ENCODE data around the gene SLIT3. TPM values are rescaled to one million over a fixed set of nuclear protein-coding genes. Genes with fewer than 3 reads are reported as not detected.

Gene SLIT3
- total and polyA plus RNA-seq, 2 experiments from 2014 or later = 0.59 to 0.71 TPM

DNA sequence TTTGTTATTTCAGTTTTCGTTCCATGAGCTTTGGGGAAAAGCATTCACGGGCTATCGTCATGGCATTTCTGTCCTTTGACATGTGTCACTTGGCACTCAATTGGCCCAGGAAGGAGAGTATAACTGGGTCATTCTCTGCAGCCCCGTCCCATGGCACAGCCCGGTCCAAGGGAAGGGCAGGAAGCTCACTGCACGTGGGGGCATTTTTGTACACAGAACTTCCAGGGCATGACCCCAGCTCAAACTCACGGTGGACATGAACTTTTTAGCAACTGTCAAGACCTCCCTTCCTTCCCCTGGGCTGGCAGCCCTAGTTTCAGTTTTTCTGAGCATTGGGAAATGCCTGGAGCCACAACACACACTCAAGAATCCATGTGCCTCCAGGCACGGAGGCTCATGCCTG is 560.1 kb downstream of the SLIT3 start:
- no peaks in the 10 kb centered on the region for H3F3A ChIP-seq (replicated peaks; ENCODE audit: low read depth)
- H3K4me2 ChIP-seq = no peak overlapping the region
- no peaks in the 10 kb centered on the region; the same call in 2 of the 3 replicates for H3K4me1 Mint-ChIP-seq
- no peak overlapping the region for H3K4me3 ChIP-seq
- no peak overlapping the region for H3K27ac Mint-ChIP-seq
- no peaks in the 10 kb centered on the region for H3K4me1 ChIP-seq (ENCODE audit: insufficient read depth)
- no peak overlapping the region for H3K4me3 Mint-ChIP-seq
- H2AFZ ChIP-seq = no peak overlapping the region
- H3K9me3 Mint-ChIP-seq = no peaks in the 10 kb centered on the region
- no peaks in the 10 kb centered on the region for H3K79me2 ChIP-seq (replicated peaks; ENCODE audit: insufficient read depth)
- H3K9me2 ChIP-seq (ENCODE audit: insufficient read depth) = peaks cover 8% of the 10 kb centered on the region; the same call in 1 of the 2 replicates
- DNase-seq (ENCODE audit: low spot score) = no peak
- no peaks in the 10 kb centered on the region for H3K27me3 ChIP-seq (ENCODE audit: insufficient read depth)
- TF ChIP-seq POLR2AphosphoS5 (IDR thresholded peaks at IDR 0.05; ENCODE audit: low read depth) = no peak
- TF ChIP-seq EZH2 (IDR thresholded peaks at IDR 0.05; ENCODE audit: low read depth, unreplicated experiment) = no peak
- no peak for TF ChIP-seq ZNF114 (CRISPR knock-in tag; IDR thresholded peaks at IDR 0.05)
- TF ChIP-seq, protein P1, sequence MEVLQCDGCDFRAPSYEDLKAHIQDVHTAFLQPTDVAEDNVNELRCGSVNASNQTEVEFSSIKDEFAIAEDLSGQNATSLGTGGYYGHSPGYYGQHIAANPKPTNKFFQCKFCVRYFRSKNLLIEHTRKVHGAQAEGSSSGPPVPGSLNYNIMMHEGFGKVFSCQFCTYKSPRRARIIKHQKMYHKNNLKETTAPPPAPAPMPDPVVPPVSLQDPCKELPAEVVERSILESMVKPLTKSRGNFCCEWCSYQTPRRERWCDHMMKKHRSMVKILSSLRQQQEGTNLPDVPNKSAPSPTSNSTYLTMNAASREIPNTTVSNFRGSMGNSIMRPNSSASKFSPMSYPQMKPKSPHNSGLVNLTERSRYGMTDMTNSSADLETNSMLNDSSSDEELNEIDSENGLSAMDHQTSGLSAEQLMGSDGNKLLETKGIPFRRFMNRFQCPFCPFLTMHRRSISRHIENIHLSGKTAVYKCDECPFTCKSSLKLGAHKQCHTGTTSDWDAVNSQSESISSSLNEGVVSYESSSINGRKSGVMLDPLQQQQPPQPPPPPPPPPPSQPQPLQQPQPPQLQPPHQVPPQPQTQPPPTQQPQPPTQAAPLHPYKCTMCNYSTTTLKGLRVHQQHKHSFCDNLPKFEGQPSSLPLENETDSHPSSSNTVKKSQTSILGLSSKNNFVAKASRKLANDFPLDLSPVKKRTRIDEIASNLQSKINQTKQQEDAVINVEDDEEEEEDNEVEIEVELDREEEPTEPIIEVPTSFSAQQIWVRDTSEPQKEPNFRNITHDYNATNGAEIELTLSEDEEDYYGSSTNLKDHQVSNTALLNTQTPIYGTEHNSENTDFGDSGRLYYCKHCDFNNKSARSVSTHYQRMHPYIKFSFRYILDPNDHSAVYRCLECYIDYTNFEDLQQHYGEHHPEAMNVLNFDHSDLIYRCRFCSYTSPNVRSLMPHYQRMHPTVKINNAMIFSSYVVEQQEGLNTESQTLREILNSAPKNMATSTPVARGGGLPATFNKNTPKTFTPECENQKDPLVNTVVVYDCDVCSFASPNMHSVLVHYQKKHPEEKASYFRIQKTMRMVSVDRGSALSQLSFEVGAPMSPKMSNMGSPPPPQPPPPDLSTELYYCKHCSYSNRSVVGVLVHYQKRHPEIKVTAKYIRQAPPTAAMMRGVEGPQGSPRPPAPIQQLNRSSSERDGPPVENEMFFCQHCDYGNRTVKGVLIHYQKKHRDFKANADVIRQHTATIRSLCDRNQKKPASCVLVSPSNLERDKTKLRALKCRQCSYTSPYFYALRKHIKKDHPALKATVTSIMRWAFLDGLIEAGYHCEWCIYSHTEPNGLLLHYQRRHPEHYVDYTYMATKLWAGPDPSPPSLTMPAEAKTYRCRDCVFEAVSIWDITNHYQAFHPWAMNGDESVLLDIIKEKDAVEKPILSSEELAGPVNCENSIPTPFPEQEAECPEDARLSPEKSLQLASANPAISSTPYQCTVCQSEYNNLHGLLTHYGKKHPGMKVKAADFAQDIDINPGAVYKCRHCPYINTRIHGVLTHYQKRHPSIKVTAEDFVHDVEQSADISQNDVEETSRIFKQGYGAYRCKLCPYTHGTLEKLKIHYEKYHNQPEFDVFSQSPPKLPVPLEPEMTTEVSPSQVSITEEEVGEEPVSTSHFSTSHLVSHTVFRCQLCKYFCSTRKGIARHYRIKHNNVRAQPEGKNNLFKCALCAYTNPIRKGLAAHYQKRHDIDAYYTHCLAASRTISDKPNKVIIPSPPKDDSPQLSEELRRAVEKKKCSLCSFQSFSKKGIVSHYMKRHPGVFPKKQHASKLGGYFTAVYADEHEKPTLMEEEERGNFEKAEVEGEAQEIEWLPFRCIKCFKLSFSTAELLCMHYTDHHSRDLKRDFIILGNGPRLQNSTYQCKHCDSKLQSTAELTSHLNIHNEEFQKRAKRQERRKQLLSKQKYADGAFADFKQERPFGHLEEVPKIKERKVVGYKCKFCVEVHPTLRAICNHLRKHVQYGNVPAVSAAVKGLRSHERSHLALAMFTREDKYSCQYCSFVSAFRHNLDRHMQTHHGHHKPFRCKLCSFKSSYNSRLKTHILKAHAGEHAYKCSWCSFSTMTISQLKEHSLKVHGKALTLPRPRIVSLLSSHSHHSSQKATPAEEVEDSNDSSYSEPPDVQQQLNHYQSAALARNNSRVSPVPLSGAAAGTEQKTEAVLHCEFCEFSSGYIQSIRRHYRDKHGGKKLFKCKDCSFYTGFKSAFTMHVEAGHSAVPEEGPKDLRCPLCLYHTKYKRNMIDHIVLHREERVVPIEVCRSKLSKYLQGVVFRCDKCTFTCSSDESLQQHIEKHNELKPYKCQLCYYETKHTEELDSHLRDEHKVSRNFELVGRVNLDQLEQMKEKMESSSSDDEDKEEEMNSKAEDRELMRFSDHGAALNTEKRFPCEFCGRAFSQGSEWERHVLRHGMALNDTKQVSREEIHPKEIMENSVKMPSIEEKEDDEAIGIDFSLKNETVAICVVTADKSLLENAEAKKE (CRISPR knock-in tag; IDR thresholded peaks at IDR 0.05) = no peak
- H3K36me3 Mint-ChIP-seq (ENCODE audit: low read depth) = no peaks in the 10 kb centered on the region
- no peak for ATAC-seq
- no peaks in the 10 kb centered on the region for H3K36me3 ChIP-seq (ENCODE audit: insufficient read depth)
- H4K20me1 ChIP-seq (replicated peaks; ENCODE audit: insufficient read depth) = no peaks in the 10 kb centered on the region
- no peaks in the 10 kb centered on the region for H3K27me3 Mint-ChIP-seq (ENCODE audit: insufficient read depth, low read depth, poor library complexity)
- no peak overlapping the region for H3K27ac ChIP-seq (ENCODE audit: low read depth)

DNA sequence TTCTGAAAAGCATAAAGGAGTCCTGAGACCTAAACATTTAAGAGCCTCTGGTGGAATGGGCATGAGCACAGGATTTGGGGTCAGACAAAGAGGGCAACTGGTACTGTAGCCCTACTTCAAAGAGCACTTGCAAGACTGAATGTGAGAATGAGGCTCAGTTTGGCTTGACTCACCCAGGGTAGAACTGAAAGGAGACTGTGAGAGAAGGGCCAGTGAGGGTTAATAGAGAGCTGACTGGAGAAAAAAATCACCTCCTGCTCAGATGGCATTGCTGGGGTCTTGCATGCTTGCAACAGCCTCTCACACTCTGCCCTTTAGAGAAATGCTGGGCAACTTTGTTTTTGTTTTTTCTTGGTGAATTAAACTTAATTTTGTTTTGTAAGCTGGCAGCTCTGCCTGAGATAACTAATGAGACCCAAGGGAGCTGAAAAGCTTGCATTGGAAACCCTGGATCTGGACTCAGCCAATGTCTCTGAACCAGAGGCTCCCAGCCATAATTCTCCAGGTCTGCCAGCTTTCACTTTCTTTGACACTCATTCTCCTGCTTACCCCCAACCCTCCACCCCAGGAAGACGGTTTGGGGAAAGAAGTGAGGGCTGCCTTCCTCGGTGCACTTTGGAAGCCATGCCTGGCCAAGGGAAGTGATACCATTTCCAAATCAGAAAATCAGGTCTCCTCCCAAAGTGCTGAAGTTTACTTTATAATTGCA is 560.7 kb downstream of the SLIT3 start:
- DNase-seq (ENCODE audit: low spot score) = no peak
- TF ChIP-seq ZNF114 (CRISPR knock-in tag; IDR thresholded peaks at IDR 0.05) (no peak), ZNF331 (CRISPR knock-in tag; IDR thresholded peaks at IDR 0.05; ENCODE audit: low read depth) (no peak)
- TF ChIP-seq, protein P2, sequence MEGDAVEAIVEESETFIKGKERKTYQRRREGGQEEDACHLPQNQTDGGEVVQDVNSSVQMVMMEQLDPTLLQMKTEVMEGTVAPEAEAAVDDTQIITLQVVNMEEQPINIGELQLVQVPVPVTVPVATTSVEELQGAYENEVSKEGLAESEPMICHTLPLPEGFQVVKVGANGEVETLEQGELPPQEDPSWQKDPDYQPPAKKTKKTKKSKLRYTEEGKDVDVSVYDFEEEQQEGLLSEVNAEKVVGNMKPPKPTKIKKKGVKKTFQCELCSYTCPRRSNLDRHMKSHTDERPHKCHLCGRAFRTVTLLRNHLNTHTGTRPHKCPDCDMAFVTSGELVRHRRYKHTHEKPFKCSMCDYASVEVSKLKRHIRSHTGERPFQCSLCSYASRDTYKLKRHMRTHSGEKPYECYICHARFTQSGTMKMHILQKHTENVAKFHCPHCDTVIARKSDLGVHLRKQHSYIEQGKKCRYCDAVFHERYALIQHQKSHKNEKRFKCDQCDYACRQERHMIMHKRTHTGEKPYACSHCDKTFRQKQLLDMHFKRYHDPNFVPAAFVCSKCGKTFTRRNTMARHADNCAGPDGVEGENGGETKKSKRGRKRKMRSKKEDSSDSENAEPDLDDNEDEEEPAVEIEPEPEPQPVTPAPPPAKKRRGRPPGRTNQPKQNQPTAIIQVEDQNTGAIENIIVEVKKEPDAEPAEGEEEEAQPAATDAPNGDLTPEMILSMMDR (conservative IDR thresholded peaks at IDR 0.05; ENCODE audit: low read depth in 2 of 2) = no peak
- TF ChIP-seq, protein P3, sequence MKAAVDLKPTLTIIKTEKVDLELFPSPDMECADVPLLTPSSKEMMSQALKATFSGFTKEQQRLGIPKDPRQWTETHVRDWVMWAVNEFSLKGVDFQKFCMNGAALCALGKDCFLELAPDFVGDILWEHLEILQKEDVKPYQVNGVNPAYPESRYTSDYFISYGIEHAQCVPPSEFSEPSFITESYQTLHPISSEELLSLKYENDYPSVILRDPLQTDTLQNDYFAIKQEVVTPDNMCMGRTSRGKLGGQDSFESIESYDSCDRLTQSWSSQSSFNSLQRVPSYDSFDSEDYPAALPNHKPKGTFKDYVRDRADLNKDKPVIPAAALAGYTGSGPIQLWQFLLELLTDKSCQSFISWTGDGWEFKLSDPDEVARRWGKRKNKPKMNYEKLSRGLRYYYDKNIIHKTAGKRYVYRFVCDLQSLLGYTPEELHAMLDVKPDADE (IDR thresholded peaks at IDR 0.05) = no peak
- TF ChIP-seq, protein P4, sequence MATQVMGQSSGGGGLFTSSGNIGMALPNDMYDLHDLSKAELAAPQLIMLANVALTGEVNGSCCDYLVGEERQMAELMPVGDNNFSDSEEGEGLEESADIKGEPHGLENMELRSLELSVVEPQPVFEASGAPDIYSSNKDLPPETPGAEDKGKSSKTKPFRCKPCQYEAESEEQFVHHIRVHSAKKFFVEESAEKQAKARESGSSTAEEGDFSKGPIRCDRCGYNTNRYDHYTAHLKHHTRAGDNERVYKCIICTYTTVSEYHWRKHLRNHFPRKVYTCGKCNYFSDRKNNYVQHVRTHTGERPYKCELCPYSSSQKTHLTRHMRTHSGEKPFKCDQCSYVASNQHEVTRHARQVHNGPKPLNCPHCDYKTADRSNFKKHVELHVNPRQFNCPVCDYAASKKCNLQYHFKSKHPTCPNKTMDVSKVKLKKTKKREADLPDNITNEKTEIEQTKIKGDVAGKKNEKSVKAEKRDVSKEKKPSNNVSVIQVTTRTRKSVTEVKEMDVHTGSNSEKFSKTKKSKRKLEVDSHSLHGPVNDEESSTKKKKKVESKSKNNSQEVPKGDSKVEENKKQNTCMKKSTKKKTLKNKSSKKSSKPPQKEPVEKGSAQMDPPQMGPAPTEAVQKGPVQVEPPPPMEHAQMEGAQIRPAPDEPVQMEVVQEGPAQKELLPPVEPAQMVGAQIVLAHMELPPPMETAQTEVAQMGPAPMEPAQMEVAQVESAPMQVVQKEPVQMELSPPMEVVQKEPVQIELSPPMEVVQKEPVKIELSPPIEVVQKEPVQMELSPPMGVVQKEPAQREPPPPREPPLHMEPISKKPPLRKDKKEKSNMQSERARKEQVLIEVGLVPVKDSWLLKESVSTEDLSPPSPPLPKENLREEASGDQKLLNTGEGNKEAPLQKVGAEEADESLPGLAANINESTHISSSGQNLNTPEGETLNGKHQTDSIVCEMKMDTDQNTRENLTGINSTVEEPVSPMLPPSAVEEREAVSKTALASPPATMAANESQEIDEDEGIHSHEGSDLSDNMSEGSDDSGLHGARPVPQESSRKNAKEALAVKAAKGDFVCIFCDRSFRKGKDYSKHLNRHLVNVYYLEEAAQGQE (IDR thresholded peaks at IDR 0.05; ENCODE audit: unreplicated experiment) = no peak
- Histone ChIP-seq H3K4me2 (no peak overlapping the region), H3F3A (replicated peaks; ENCODE audit: low read depth) (no peaks in the 10 kb centered on the region), H3K36me3 (ENCODE audit: insufficient read depth) (no peaks in the 10 kb centered on the region), H3K4me3 (no peak overlapping the region), H4K20me1 (replicated peaks; ENCODE audit: insufficient read depth) (no peaks in the 10 kb centered on the region), H3K79me2 (replicated peaks; ENCODE audit: insufficient read depth) (no peaks in the 10 kb centered on the region), H3K9me2 (ENCODE audit: insufficient read depth) (peaks cover 7% of the 10 kb centered on the region; the same call in 1 of the 2 replicates), H3K27ac (ENCODE audit: low read depth) (no peak overlapping the region), H3K4me1 (ENCODE audit: insufficient read depth) (no peaks in the 10 kb centered on the region), H3K27me3 (ENCODE audit: insufficient read depth) (no peaks in the 10 kb centered on the region), H2AFZ (no peak overlapping the region)
- no peak overlapping the region for H3K4me3 Mint-ChIP-seq
- H3K27ac Mint-ChIP-seq = no peak overlapping the region
- no peak for ATAC-seq
- H3K27me3 Mint-ChIP-seq (ENCODE audit: insufficient read depth, low read depth, poor library complexity) = no peaks in the 10 kb centered on the region
- no peaks in the 10 kb centered on the region; the same call in 1 of the 3 replicates for H3K4me1 Mint-ChIP-seq
- H3K36me3 Mint-ChIP-seq (ENCODE audit: low read depth) = no peaks in the 10 kb centered on the region
- H3K9me3 Mint-ChIP-seq = no peaks in the 10 kb centered on the region

Measured in GM23338 (cell line).